GM19455 (cell line): ENCODE measurements around the gene ALX4.

Experiments used
- ATAC-seq: cut with Tn5 transposase; IDR thresholded peaks from one replicate; pipeline ENCODE4 v1.9.1; 2021; ENCODE audit not compliant: unreplicated experiment

Gene ALX4

GRCh38 chr11:44213148-44213547 lies 96.8 kb downstream of the ALX4 start:
- no peak for ATAC-seq

GRCh38 chr11:44212128-44212527 lies 97.8 kb downstream of the ALX4 start:
- no peak for ATAC-seq
